GM11168 (cell line): Measurements from ENCODE around the gene ICOSLG.
"Not testable (repeated sequence)": the region's sequence is repeated elsewhere in the genome, so short reads cannot be mapped to it uniquely, and the experiment has no call there.

Experiments
- in situ Hi-C: fragments of 300-500 bp; cut with MboI; formaldehyde crosslinking; loops from one replicate; pipeline ENCODE4 v1.12.0; 2022; ENCODE audit warnings: low sequenced_read_pairs; ENCODE audit not compliant: unreplicated experiment

Gene ICOSLG

DNA sequence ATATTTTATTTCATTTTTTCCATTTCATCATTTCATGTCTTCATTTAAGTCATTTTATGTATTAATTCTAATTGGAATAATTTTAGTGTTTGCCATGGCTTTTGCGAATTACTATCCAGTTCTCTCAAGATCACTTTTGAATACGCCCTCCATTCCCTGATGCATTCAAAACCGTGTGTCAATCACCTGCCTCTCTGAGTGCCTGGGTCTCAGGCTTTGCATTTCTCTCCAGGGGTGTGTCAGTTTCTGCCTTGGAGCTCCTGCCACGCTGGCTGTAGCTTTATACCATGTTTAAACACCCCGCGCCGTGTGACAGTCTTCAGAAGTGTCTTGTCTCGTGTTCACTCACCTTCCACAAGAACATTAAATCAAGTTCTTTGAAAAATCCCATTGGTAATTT, 28.3 kb upstream of the ICOSLG start:
- in situ Hi-C loops, result no loop called here

GRCh38 chr21:44267655-44268142, 27.0 kb upstream of the ICOSLG start:
- in situ Hi-C loops, result no loop called here

GRCh38 chr21:44265734-44266270, 25.1 kb upstream of the ICOSLG start:
- in situ Hi-C loops, result no loop called here

DNA sequence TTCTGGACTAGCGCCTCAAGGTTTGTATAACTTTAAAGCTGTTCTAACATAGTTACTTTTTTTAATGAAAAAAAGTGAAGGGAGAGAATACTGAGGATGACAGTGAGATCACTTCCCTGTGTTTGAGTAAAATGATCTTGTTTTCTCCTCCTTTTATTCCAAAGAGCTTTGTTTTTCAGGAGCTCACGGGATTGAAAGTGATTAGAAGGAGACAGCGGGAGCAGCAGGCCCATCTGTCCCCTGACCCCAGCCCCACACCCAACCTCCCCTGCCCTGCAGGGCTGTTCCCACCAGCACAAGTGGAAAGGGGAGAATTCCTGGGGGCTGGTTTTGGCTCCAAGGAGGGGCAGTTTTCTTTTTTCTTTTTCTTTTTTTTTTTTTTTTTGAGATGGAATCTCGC, 23.0 kb upstream of the ICOSLG start:
- in situ Hi-C loops, result no loop called here

DNA sequence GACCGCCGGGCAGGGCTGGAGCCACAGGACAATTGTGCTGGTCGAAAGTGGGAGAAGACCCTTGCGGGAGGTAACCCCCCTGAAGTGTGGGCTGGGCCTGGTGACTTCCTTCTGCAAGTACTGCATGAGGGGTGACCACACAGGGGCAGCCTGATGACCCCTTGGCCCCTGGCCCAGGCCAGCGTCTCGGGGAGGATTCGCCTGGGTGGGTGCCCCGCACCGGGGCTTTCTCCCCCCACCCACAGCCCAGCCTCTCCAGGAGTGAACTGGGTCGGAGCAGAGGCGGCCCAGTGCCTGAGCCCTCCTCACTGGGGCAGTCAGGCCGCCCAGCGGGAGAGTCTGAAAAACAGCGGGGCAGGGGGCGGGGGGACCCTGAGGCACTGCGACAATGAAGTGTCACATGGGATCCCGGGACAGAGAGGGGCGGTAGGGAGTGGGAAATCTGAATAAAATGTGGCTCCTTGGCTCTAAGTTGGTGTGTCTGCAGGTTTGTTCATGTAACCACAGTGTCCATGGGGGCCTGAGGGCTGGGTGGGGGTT, 22.5 kb upstream of the ICOSLG start:
- in situ Hi-C loops, result no loop called here

DNA sequence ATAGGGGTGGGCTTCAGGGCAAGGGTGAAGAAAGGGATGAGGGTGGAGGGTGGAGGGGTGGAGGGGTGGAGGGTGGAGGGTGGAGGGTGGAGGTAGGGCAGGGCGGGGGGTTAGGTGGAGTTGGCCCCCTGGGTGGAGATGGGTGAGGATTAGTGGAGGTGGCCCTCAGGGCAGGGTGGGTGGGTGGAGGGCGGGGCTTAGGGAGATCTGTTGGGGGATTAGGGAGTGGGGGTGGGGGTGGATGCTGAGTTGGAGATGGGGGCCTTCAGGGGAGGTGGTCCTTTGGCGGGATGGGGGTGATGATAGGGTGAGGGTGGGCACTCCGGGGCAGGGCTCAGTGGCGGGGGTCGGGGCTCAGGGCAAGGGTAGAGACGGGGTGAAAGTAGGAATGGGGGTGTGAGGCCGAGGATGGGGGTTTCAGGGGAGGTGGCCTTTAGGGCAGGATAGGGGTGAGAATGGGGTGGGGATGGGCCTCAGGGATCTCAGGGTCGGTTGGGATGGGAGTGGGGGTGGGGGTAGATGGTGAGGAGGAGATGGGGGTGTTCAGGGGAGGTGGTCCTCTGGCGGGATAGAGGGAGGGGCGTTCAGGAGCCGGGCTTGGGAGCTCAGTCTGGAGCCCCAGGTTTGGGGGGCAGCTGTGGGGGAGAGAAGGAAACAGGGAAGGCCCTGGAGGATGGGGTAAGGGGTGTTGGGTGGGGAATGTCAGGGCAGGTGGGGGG, 21.8 kb upstream of the ICOSLG start:
- in situ Hi-C loops, result no loop called here

GRCh38 chr21:44261675-44262295, 21.0 kb upstream of the ICOSLG start, which contains the start of gene DNMT3L:
DNMT3L (minus strand) TSS chr21:44261897; CDS start chr21:44261259, 638 bp downstream.
- in situ Hi-C loops, result no loop called here

GRCh38 chr21:44260791-44261631, 20.3 kb upstream of the ICOSLG start:
- in situ Hi-C loops, result no loop called here

- in situ Hi-C loops, result no loop called here
These were observed 19.3 kb upstream of the ICOSLG start for GRCh38 chr21:44260066-44260465.

DNA sequence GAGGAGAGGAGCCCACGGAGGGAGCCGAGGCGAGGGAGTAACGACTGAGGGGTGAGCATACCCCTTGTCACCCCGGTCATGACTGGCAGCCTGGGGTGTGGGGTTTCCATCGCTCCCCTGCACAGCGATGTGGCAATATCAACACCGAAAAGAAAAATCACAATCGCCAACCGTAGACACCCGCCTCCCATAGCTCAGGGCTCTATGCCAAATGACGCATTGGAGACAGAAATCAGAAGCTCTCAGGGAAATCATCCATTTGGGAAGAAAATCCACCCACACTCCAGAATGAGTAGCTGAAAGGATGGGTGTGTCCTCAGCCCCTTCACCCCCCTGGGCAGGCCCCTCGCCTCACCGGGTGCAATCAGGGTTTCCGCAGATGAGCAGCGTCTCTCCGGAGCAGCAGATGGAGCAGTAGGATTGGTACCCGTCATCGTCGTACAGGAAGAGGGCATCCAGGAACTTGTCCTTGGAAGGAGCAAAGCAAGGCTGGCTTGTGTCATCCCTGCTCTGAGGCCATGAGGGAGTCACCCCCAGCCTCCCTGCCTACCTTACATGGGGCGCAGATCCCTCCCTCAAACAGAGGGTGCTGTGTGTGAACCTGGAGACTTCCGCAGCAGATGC, 18.5 kb upstream of the ICOSLG start:
- in situ Hi-C loops, result no loop called here

- in situ Hi-C loops, result no loop called here
These were observed 17.4 kb upstream of the ICOSLG start for GRCh38 chr21:44258056-44258725.

DNA sequence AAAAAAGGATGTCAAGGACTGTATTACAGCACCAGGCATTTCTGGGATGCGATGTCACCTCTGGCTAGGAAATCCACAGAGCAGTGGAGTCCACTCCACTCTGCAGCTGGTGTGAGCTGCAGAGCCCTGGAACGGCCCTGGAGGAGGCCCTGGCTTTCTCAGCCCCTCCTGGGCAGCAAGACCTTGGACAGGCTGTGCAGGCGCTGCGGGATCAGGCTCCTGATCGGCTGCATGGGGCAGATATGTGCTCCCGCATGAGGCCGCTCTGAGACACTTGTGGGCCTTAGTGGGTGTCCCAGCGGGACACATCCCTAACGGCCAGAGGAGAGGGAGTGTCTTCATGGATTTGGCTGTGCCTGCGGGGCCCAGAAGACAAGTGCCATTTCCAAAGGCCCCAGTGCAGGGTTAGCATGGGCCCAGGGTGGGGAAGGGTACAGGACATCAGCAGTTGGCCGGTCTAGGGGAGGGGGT, 14.8 kb upstream of the ICOSLG start:
- in situ Hi-C loops, result no loop called here

GRCh38 chr21:44253832-44254710, 13.3 kb upstream of the ICOSLG start:
- in situ Hi-C loops, result no loop called here

- in situ Hi-C loops, result not testable (repeated sequence)
These were observed 8.7 kb upstream of the ICOSLG start for GRCh38 chr21:44249204-44250037.

DNA sequence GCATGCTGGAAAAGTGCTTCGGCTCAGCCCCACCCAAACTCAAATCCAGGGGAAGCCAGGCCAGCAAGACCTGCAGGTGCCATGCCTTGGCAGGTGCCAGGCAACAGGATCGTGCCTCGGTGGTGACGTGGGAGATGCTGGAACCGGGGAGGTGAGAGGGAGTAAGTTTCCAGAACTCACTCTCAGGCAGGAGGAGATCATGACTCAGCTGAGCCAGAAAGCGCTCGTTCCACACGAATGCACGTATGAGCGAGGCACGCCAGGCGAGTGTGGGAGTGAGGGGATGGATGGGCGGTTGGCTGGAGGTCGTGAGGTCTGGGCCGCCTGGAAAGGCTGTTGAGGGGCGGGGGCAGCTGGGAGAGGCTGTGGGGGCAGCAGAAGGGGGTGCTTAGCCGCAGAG, 7.2 kb upstream of the ICOSLG start:
- in situ Hi-C loops, result not testable (repeated sequence)

DNA sequence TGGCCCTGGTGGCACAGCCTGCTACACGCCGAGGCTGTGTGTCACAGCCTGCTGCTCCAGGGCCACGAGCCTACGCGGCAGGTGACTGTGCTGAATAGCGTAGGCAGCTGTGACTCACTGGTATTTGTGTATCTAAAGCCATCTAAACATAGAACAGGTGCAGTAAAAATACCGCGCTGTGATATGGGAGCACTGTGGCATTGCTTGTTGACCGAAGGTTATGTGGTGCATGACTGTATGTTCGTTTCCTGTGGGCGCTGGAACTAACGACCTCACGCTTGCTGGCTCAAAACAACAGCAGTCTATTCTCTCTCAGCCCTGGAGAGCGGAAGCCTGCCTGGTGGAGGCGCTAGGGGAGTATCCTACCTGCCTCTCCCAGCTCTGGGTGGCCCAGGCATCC, 3.2 kb upstream of the ICOSLG start:
- in situ Hi-C loops, result not testable (repeated sequence)

DNA sequence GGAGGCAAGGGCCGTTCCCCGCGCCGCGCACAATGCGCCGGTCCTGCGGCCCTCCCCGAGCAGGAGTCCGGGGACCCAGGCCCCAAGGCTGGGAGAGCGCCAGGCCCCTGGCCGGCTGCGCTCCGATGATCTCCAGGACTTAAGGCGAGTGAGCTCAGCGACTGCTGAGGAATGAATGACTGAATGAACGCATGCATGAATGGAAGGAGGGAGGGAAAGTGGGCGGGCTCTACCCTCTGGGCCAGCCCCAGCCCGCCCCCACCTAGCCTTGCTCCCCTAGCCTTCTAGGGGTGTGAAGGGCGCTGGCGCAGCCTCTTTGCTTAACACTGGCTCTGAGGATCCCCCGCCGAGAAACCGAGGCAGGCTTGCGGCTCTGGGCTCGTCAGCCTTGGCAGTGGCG, 538 bp upstream of the ICOSLG start:
- in situ Hi-C loops, result not testable (repeated sequence)
